NT2/D1 (cell line): Measurements from ENCODE around the gene VRK2.

ENCODE experiments used
- SUZ12 ChIP-seq: IDR thresholded peaks from 2 replicates; pipeline ENCODE4 v1.6.1; 2011; ENCODE audit not compliant: insufficient read length, insufficient read depth; ENCODE audit errors: extremely low read depth
- ZNF274 ChIP-seq: IDR thresholded peaks from 2 replicates; pipeline ENCODE4 v1.6.1; 2011; ENCODE audit warnings: mild to moderate bottlenecking, low read depth, low read length

DNA sequence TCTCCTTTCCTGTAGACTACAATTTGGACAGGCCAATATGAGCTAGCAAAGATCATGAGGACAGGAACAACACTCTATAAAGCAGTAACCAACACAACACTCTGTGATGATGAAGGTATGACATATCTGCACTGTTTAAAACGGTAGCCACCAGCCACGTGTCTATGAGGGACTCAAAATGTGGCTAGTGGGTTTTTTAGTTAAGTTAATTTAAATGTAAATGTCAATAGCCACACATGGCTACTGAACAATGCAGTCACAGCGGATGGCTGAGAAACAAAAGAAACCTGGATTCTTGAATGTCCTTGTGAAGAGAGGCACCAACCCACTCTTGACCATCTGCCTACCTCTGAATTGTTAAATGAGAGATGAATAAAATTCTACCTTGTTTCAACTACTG, 160.6 kb downstream of the VRK2 start:
- no peak for TF ChIP-seq ZNF274
- no peak for TF ChIP-seq SUZ12
